Measurements from ENCODE around the gene ITM2B. TPM values are rescaled to one million over a fixed set of nuclear protein-coding genes. Genes with fewer than 3 reads are reported as not detected.
A peak's percentile ranks its signal among the peaks of the same experiment; 100 is the strongest.

ITM2B gene
- polyA plus RNA-seq, 3 donors from 2014 or later = 850 to 1,055 (median 878) TPM

GRCh38 chr13:48275507-48275906, 42.5 kb downstream of the ITM2B start:
- H3K36me3 Mint-ChIP-seq = no peaks in the 10 kb centered on the region
- no peak overlapping the region for H3K27ac Mint-ChIP-seq
- H3K27me3 Mint-ChIP-seq (ENCODE audit: low read depth in 3 of 3) = peaks cover 0 to 1% (median 0%) of the 10 kb centered on the region in 3 donors
- no peaks in the 10 kb centered on the region for H3K9me3 Mint-ChIP-seq
- no peak for DNase-seq
- H3K4me1 Mint-ChIP-seq = no peaks in the 10 kb centered on the region
- H3K4me3 Mint-ChIP-seq = no peak overlapping the region

- Mint-ChIP-seq H3K27ac (no peak overlapping the region), H3K9me3 (no peaks in the 10 kb centered on the region), H3K4me3 (no peak overlapping the region), H3K27me3 (ENCODE audit: low read depth in 3 of 3) (peaks cover 0 to 1% (median 0%) of the 10 kb centered on the region in 3 donors), H3K4me1 (no peaks in the 10 kb centered on the region), H3K36me3 (no peaks in the 10 kb centered on the region)
- no peak for DNase-seq
Measured at GRCh38 chr13:48278806-48279205, 45.8 kb downstream of the ITM2B start.

- Mint-ChIP-seq H3K36me3 (no peaks in the 10 kb centered on the region), H3K4me3 (no peak overlapping the region), H3K27me3 (ENCODE audit: low read depth in 3 of 3) (peaks cover 0 to 2% (median 0%) of the 10 kb centered on the region in 3 donors), H3K9me3 (no peaks in the 10 kb centered on the region), H3K27ac (no peak overlapping the region), H3K4me1 (peaks cover 0 to 2% of the 10 kb centered on the region in 2 donors)
- no peak for DNase-seq
Measured at GRCh38 chr13:48281556-48281955, 48.5 kb downstream of the ITM2B start.

DNA sequence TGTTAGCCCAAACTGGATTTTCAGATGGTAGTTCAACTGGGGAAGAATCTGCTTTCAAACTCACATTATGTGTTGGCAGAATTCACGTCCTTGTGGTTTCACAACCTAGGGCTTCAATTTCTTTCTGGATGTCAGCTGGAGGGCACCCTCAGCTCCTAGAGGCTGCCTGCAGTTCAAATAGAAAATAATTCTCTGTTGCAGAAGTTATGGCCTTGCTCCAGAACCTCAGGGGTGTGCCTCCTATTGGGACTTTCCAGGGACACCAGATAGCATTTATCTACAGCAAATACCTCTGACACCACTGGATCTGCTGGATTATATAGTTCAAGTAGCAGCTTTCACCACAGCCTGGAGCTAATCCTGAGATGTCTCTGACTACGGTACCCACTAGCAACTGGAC, 58.7 kb downstream of the ITM2B start:
- DNase-seq = no peak
- H3K27ac Mint-ChIP-seq = no peak overlapping the region
- no peak overlapping the region for H3K4me3 Mint-ChIP-seq
- H3K27me3 Mint-ChIP-seq (ENCODE audit: low read depth in 3 of 3) = peaks cover 4 to 6% (median 4%) of the 10 kb centered on the region in 3 donors
- no peaks in the 10 kb centered on the region for H3K4me1 Mint-ChIP-seq
- no peaks in the 10 kb centered on the region for H3K36me3 Mint-ChIP-seq
- H3K9me3 Mint-ChIP-seq = no peaks in the 10 kb centered on the region

DNA sequence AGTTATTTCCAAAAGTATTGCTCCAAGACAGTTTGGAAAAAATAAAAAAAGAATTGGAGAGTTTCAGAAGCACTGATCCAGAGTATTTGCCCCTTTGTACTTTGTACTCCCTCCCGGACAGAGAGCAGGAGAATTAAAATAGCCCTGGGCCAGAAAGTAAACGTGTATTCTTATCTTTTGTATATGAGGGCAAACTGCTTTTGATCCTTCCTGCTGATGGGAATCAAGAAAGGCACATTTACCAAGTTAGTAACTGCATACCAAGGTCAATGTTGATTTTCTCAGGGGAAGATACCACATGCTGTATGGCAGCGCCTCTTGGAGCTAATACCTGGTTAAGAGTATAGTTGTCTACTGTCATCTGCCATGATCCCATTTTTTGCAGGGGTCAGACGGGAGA, 59.6 kb downstream of the ITM2B start:
- no peaks in the 10 kb centered on the region for H3K9me3 Mint-ChIP-seq
- no peak overlapping the region for H3K27ac Mint-ChIP-seq
- H3K4me1 Mint-ChIP-seq = no peaks in the 10 kb centered on the region
- H3K36me3 Mint-ChIP-seq = no peaks in the 10 kb centered on the region
- peaks cover 4 to 5% (median 5%) of the 10 kb centered on the region in 3 donors for H3K27me3 Mint-ChIP-seq (ENCODE audit: low read depth in 3 of 3)
- no peak overlapping the region for H3K4me3 Mint-ChIP-seq
- no peak for DNase-seq

DNA sequence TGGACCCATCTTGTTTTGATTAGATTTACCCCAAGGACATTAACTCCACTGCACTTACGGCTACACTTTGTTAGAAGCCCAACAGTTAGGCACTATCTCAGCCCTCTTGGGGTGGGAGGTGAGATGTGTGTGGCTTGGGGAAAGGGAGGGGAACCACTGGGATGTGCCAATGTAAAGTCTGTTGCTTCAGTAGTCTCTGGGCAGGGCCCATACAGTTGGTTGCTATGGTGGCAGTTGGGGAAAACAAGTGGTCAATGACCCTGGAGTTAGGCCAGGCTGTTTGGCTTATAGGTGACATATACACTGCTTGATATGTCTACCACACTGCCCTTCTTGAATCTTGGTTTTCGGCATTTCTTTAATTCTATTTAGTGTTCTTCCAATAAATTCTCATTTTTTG, 61.6 kb downstream of the ITM2B start:
- no peak for DNase-seq
- no peak overlapping the region for H3K27ac Mint-ChIP-seq
- H3K9me3 Mint-ChIP-seq = no peaks in the 10 kb centered on the region
- no peak overlapping the region for H3K4me3 Mint-ChIP-seq
- peaks cover 2 to 4% (median 3%) of the 10 kb centered on the region in 3 donors for H3K27me3 Mint-ChIP-seq (ENCODE audit: low read depth in 3 of 3)
- H3K4me1 Mint-ChIP-seq = no peaks in the 10 kb centered on the region
- H3K36me3 Mint-ChIP-seq = no peaks in the 10 kb centered on the region

DNA sequence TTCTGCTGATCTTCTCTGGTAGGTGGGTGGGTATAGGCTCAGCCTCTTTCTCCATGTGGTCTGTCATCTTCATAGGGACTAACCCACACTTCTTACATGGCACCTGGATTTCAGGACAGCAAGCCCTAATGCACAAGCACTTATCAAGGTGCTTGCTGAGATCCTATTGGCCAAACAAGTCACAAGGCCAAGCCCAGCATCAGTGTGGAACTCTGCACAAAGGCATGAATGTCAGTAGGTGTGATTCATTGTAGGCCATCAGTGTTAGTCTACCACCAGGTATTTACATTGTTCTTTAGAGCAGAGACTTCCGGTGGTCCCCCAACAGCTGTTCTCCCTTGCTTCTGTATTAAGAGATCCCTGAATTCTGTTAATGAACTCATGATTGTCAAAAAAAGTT, 62.3 kb downstream of the ITM2B start:
- DNase-seq = no peak
- H3K27me3 Mint-ChIP-seq (ENCODE audit: low read depth in 3 of 3) = peaks cover 2 to 4% (median 3%) of the 10 kb centered on the region in 3 donors
- no peaks in the 10 kb centered on the region for H3K4me1 Mint-ChIP-seq
- H3K9me3 Mint-ChIP-seq = no peaks in the 10 kb centered on the region
- H3K27ac Mint-ChIP-seq = no peak overlapping the region
- no peak overlapping the region for H3K4me3 Mint-ChIP-seq
- no peaks in the 10 kb centered on the region for H3K36me3 Mint-ChIP-seq

DNA sequence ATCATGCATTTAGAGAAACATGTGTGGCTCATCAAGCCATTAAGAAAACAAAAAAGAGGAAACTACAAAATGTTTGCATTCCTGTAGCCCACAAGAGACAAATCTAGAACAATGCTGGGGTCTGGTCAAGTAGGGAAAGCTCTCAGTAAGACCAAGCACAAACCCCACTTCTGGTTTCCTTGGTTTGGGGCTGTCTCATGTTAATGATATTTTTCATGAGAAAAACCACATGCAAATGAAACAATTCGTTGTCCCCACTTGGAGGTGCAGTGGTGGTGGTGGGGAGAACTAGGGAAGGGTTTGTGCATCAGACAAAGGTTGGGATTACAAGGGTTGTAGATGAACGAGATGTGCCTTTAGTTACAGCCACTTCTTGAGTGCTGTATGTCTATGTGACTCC, 63.5 kb downstream of the ITM2B start:
- Mint-ChIP-seq H3K36me3 (no peaks in the 10 kb centered on the region), H3K27me3 (ENCODE audit: low read depth in 3 of 3) (peaks cover 2 to 4% (median 3%) of the 10 kb centered on the region in 3 donors), H3K27ac (no peak overlapping the region), H3K9me3 (no peaks in the 10 kb centered on the region), H3K4me1 (no peaks in the 10 kb centered on the region), H3K4me3 (no peak overlapping the region)
- no peak for DNase-seq

DNA sequence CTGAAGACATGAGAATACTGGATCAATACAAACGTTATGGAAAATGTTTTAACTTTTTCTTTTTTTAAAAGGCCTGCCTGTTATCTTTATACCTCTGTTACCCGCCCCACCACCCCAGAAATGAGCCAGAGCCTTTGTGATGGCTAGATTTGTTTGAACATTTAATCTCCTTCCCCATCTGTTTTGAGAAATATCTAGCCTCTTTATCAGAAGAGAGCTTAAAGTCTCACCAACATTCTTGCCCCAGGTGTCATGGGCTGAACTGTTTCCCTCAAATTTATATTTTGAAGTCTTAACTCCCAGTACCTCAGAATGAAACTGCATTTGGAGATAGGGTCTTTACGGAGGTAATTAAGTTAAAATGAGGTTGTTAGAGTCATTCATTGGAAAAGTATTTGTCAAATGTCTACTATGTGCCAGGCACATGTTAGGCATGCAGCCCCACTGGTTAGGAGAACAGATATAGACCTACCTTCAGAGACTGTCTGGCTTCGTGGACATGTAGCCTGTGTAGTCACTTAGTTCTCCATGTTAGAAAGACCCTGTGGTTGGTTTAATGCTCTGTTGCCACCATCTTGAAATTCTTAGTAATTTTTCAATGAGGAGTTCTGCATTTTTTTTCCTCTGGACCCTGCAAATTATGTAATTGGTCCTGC, 64.3 kb downstream of the ITM2B start:
- H3K27me3 Mint-ChIP-seq (ENCODE audit: low read depth in 3 of 3) = peaks cover 2 to 4% (median 3%) of the 10 kb centered on the region in 3 donors
- H3K9me3 Mint-ChIP-seq = no peaks in the 10 kb centered on the region
- H3K36me3 Mint-ChIP-seq = no peaks in the 10 kb centered on the region
- H3K4me1 Mint-ChIP-seq = peaks cover 0 to 3% of the 10 kb centered on the region in 2 donors
- DNase-seq = no peak
- no peak overlapping the region for H3K4me3 Mint-ChIP-seq
- H3K27ac Mint-ChIP-seq = no peak overlapping the region

GRCh38 chr13:48299591-48299990, 66.6 kb downstream of the ITM2B start:
- Mint-ChIP-seq H3K4me3 (no peak overlapping the region), H3K36me3 (no peaks in the 10 kb centered on the region), H3K9me3 (no peaks in the 10 kb centered on the region), H3K27ac (no peak overlapping the region), H3K4me1 (peaks cover 12 to 18% of the 10 kb centered on the region in 2 donors), H3K27me3 (ENCODE audit: low read depth in 3 of 3) (peaks cover 10 to 21% (median 11%) of the 10 kb centered on the region in 3 donors)
- DNase-seq = no peak

- Mint-ChIP-seq H3K4me1 (peaks cover 29 to 47% of the 10 kb centered on the region in 2 donors), H3K27me3 (ENCODE audit: low read depth in 3 of 3) (peaks cover 8 to 18% (median 14%) of the 10 kb centered on the region in 3 donors), H3K36me3 (peaks cover 3 to 5% (median 4%) of the 10 kb centered on the region in 3 donors), H3K4me3 (peak overlapping the region; percentile 93 to 98 (median 95)), H3K9me3 (no peaks in the 10 kb centered on the region), H3K27ac (peak overlapping the region; percentile 98 to 99 (median 99))
- no peak for DNase-seq
Measured at GRCh38 chr13:48302871-48303358, 69.9 kb downstream of the ITM2B start.

DNA sequence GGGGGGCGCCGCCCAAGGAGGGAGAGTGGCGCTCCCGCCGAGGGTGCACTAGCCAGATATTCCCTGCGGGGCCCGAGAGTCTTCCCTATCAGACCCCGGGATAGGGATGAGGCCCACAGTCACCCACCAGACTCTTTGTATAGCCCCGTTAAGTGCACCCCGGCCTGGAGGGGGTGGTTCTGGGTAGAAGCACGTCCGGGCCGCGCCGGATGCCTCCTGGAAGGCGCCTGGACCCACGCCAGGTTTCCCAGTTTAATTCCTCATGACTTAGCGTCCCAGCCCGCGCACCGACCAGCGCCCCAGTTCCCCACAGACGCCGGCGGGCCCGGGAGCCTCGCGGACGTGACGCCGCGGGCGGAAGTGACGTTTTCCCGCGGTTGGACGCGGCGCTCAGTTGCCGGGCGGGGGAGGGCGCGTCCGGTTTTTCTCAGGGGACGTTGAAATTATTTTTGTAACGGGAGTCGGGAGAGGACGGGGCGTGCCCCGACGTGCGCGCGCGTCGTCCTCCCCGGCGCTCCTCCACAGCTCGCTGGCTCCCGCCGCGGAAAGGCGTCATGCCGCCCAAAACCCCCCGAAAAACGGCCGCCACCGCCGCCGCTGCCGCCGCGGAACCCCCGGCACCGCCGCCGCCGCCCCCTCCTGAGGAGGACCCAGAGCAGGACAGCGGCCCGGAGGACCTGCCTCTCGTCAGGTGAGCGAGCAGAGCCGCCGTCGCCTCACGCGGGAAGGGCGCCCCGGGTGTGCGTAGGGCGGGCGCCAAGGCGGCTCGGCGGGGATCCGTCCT, 70.5 kb downstream of the ITM2B start, which contains the start of gene RB1:
TSS of gene RB1 (plus strand) at position 393 of the 784 bp plus-strand sequence. CDS start at position 555, 162 bp downstream.
- peak within 1 kb of the TSS; percentile 93 to 98 (median 95) for H3K4me3 Mint-ChIP-seq
- peak within 1 kb of the TSS; percentile 98 to 99 (median 99) for H3K27ac Mint-ChIP-seq
- no peaks in the 10 kb centered on the region for H3K9me3 Mint-ChIP-seq
- H3K27me3 Mint-ChIP-seq (ENCODE audit: low read depth in 3 of 3) = peaks cover 8 to 18% (median 14%) of the 10 kb centered on the region in 3 donors
- peaks cover 29 to 50% of the 10 kb centered on the region in 2 donors for H3K4me1 Mint-ChIP-seq
- H3K36me3 Mint-ChIP-seq = peaks cover 3 to 8% (median 4%) of the 10 kb centered on the region in 3 donors
- peak; percentile 92 for DNase-seq

GRCh38 chr13:48304143-48304876, 71.3 kb downstream of the ITM2B start:
- Mint-ChIP-seq H3K36me3 (peaks cover 3 to 8% (median 4%) of the 10 kb centered on the region in 3 donors), H3K4me1 (peaks cover 29 to 57% of the 10 kb centered on the region in 2 donors), H3K27me3 (ENCODE audit: low read depth in 3 of 3) (peaks cover 8 to 18% (median 14%) of the 10 kb centered on the region in 3 donors), H3K27ac (peak overlapping the region; percentile 96 to 98 (median 98)), H3K4me3 (peak overlapping the region; percentile 93 to 98 (median 95)), H3K9me3 (no peaks in the 10 kb centered on the region)
- peak; percentile 35 to 39 (median 39) for DNase-seq
